Adipose tissue (tissue), 3 donors: ENCODE results near the gene CAMTA1. TPM values are rescaled to one million over a fixed set of nuclear protein-coding genes. Genes with fewer than 3 reads are reported as not detected.

Experiments used
- H3K27ac ChIP-seq: one replicate; pipeline ENCODE4 v1.5.1; 2013; ENCODE audit warnings: low read depth, low read length
- WGBS, 3 donors: extraction: QIAGEN DNeasy Blood & Tissue Kit; methylation state at CpG; one replicate each; pipeline ENCODE4 v1.1.7; 2013; 5-methylcytosine and 5-hydroxymethylcytosine counted together
- polyA plus RNA-seq, 3 donors: library from polyadenylated mRNA; stranded (reverse); fragments of 200-250 nt; gene quantifications; one replicate each; pipeline ENCODE4 v1.2.3, GENCODE V29; 2013
- donor health status: healthy with polysubstance abuse.
- donor health status: Bipolar disorder and iron deficiency.
- donor health status: healthy.

Gene CAMTA1
- polyA plus RNA-seq, 3 donors: 25.7 to 111 (median 60.2) TPM

GRCh38 chr1:7558921-7559869 is 773.9 kb downstream of the CAMTA1 start:
- H3K27ac ChIP-seq: no peak overlapping the region
- WGBS, 3 donors: 79 to 89% (median 84%) methylated on average over 23 to 24 of the region's 24 CpGs

GRCh38 chr1:7560128-7560527 is 774.9 kb downstream of the CAMTA1 start:
- 91 to 93% (median 93%) methylated on average over 4 of the region's 4 CpGs for WGBS, 3 donors

GRCh38 chr1:7560601-7561181 is 775.4 kb downstream of the CAMTA1 start:
- H3K27ac ChIP-seq: no peak overlapping the region
- 90 to 92% (median 92%) methylated on average over 15 of the region's 15 CpGs for WGBS, 3 donors

More at GRCh38 chr1:7560128-7560527, 774.9 kb downstream of the CAMTA1 start:
- no peak overlapping the region for H3K27ac ChIP-seq

GRCh38 chr1:7561331-7561921 is 776.2 kb downstream of the CAMTA1 start:
- no peak overlapping the region for H3K27ac ChIP-seq
- 66 to 76% (median 71%) methylated on average over 14 to 16 of the region's 16 CpGs for WGBS, 3 donors

- no peak overlapping the region for H3K27ac ChIP-seq
- 85 to 93% (median 92%) methylated on average over 26 of the region's 26 CpGs for WGBS, 3 donors
Measured at GRCh38 chr1:7561936-7562728, 776.9 kb downstream of the CAMTA1 start.

GRCh38 chr1:7562729-7563605 is 777.7 kb downstream of the CAMTA1 start:
- no peak overlapping the region for H3K27ac ChIP-seq
- WGBS, 3 donors: 87 to 92% (median 89%) methylated on average over 21 of the region's 21 CpGs

GRCh38 chr1:7564137-7564536 is 778.9 kb downstream of the CAMTA1 start:
- 81 to 86% (median 82%) methylated on average over 12 of the region's 12 CpGs for WGBS, 3 donors

GRCh38 chr1:7565099-7565750 is 780.0 kb downstream of the CAMTA1 start:
- H3K27ac ChIP-seq: no peak overlapping the region
- 85 to 87% (median 87%) methylated on average over 10 of the region's 10 CpGs for WGBS, 3 donors

More at GRCh38 chr1:7564137-7564536, 778.9 kb downstream of the CAMTA1 start:
- no peak overlapping the region for H3K27ac ChIP-seq

GRCh38 chr1:7566417-7567375 is 781.4 kb downstream of the CAMTA1 start:
- no peak overlapping the region for H3K27ac ChIP-seq
- WGBS, 3 donors: 80 to 88% (median 83%) methylated on average over 16 of the region's 16 CpGs

- no peak overlapping the region for H3K27ac ChIP-seq
Measured at GRCh38 chr1:7567376-7567775, 782.1 kb downstream of the CAMTA1 start.

GRCh38 chr1:7568053-7568452 is 782.8 kb downstream of the CAMTA1 start:
- H3K27ac ChIP-seq: no peak overlapping the region
- 81 to 99% (median 94%) methylated on average over 4 of the region's 4 CpGs for WGBS, 3 donors

More at GRCh38 chr1:7567376-7567775, 782.1 kb downstream of the CAMTA1 start:
- WGBS, 3 donors: 91 to 96% (median 95%) methylated on average over 3 of the region's 3 CpGs

- H3K27ac ChIP-seq: no peak overlapping the region
- 89 to 97% (median 93%) methylated on average over 2 of the region's 2 CpGs for WGBS, 3 donors
Measured at GRCh38 chr1:7568901-7569524, 783.8 kb downstream of the CAMTA1 start.

GRCh38 chr1:7570311-7570710 is 785.1 kb downstream of the CAMTA1 start:
- no peak overlapping the region for H3K27ac ChIP-seq
- WGBS, 3 donors: 48 to 73% (median 61%) methylated on average over 5 of the region's 5 CpGs

GRCh38 chr1:7572654-7573152 is 787.4 kb downstream of the CAMTA1 start:
- WGBS, 3 donors: 22 to 44% (median 30%) methylated on average over 5 of the region's 5 CpGs
- H3K27ac ChIP-seq: no peak overlapping the region

GRCh38 chr1:7573481-7573880 is 788.2 kb downstream of the CAMTA1 start:
- 85 to 93% (median 90%) methylated on average over 12 of the region's 12 CpGs for WGBS, 3 donors
- H3K27ac ChIP-seq: no peak overlapping the region
